Mammary epithelial cell (primary cell): Measurements from ENCODE around the gene ST3GAL5.

Source experiments
- CTCF ChIP-seq, 2 donors: IDR thresholded peaks in 1 of 2; conservative IDR thresholded peaks in 1 of 2; 2 replicates each; pipeline ENCODE4 v1.5.1; 2011 to 2012; ENCODE audit warnings: inconsistent platforms in 2 of 2, low read length in 2 of 2, mild to moderate bottlenecking in 2 of 2, control low read depth in 1 of 2, low read depth in 1 of 2; ENCODE audit not compliant: insufficient read depth in 1 of 2; ENCODE audit errors: extremely low read depth in 1 of 2
- EZH2 ChIP-seq: IDR thresholded peaks from 2 replicates; pipeline ENCODE4 v1.6.1; 2012; ENCODE audit warnings: low read length, inconsistent platforms, borderline replicate concordance

GRCh38 chr2:85834466-85834865, 54.3 kb downstream of the ST3GAL5 start:
- TF ChIP-seq CTCF (conservative IDR thresholded peaks at IDR 0.05 in 1 of 2, IDR thresholded peaks at IDR 0.05 in 1 of 2; ENCODE audit: extremely low read depth in 1 of 2, insufficient read depth in 1 of 2, low read depth in 1 of 2, low read length in 2 of 2) (no peak), EZH2 (no peak)
